ENCODE results near the gene RIPOR3. TPM values are rescaled to one million over a fixed set of nuclear protein-coding genes. Genes with fewer than 3 reads are reported as not detected.

RIPOR3 gene
- total and polyA plus RNA-seq, 9 of the 15 experiments (the other 6 are each of a cell fraction or from before 2014, with no cell fraction given), result 3.3 to 62.7 (median 21.4) TPM

DNA sequence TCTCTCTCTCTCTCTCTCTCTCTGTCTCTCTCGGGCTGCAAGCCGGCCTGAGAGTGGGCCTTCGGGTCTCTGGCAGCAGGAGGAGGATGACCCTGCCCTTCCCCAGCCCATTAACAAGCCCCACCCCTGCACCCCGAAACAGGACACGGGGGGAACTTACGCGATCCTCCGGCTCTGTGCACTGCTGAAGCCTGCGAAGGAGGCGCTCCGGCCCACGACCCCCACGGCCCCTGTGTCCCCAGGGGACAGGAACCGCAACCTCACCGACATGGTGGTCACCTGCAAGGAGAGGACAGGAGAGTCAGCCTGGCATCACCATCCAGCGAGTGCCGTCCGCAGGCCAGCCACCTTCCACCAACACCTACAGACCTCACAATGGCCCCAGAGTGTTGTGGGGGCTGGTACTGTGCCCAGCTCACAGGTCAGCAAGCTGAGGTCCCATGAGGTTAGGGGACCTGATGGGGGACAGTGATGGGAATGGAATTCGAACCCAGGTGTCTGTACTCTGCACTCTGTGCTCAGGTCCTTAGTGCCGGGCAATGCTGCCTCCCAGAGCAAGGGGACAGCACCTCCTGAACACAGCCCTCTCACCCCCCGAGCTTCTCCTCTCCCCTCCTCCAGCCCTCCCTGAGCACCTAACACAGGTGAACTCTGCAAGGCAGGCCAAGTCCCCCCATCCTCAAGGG lies 60.6 kb downstream of the RIPOR3 start:
- Histone ChIP-seq H3K9ac (ENCODE audit: insufficient read depth in 1 of 2, low read depth in 2 of 2, low read length in 2 of 2) (peak overlapping the region in 1 of 2 experiments; percentile 46; a peak in 2 of 4 replicates), H3K27me3 (ENCODE audit: control insufficient read depth in 2 of 2, insufficient read depth in 2 of 2, low read length in 2 of 2) (no peaks in the 10 kb centered on the region), H3K9me3 (replicated peaks; ENCODE audit: control insufficient read depth, insufficient read depth, low read depth, low read length) (no peaks in the 10 kb centered on the region), H3K4me1 (replicated peaks in 1 of 2; ENCODE audit: control insufficient read depth in 2 of 2, insufficient read depth in 2 of 2, low read length in 2 of 2) (peaks cover 0 to 35% of the 10 kb centered on the region in 2 experiments; a peak in 3 of 5 replicates), H3K4me2 (ENCODE audit: insufficient read depth, low read length) (no peak overlapping the region), H3K4me3 (no peak overlapping the region), H3K9me1 (ENCODE audit: control insufficient read depth, insufficient read depth, low read length) (no peaks in the 10 kb centered on the region), H3K27ac (ENCODE audit: extremely low read depth, low read depth, low read length) (no peak overlapping the region), H3K36me3 (ENCODE audit: control insufficient read depth, insufficient read depth, low read length) (peaks cover 40% of the 10 kb centered on the region; the same call in 1 of the 3 replicates), H3K79me2 (ENCODE audit: control insufficient read depth, insufficient read depth, low read length) (peaks cover 40% of the 10 kb centered on the region), H4K20me1 (replicated peaks; ENCODE audit: control insufficient read depth, insufficient read depth, low read length) (peaks cover 25% of the 10 kb centered on the region; the same call in 1 of the 2 replicates), H2AFZ (ENCODE audit: low read depth, low read length) (no peak overlapping the region)
- ATAC-seq (no peak), DNase-seq (ENCODE audit: extremely low read depth in 1 of 4, low spot score in 3 of 4) (no peak), FAIRE-seq (no peak)
- intact Hi-C loops (cut with micrococcal nuclease) (no loop called here), in situ Hi-C loops (cut with MboI) (no loop called here)
- ChIA-PET CTCF (ENCODE audit: low intra/inter-chr PET ratio) (no interaction called here), POLR2A (no interaction called here)
- no TSS peak for BruUV-seq (replicated peaks)
- WGBS (ENCODE audit: insufficient coverage, low coverage, missing lambda C conversion rate), result 93% methylated on average over 7 of the region's 21 CpGs
- TF ChIP-seq FIP1L1 (IDR thresholded peaks at IDR 0.05; ENCODE audit: low read depth, low read length, poor library complexity, severe bottlenecking) (no peak), POLR2G (IDR thresholded peaks at IDR 0.05; ENCODE audit: low read depth, low read length) (peak; percentile 42; the same call in 1 of the 2 replicates)

GRCh38 chr20:50629670-50630045 lies 61.7 kb downstream of the RIPOR3 start:
- peaks cover 17% of the 10 kb centered on the region; the same call in 1 of the 2 replicates for H4K20me1 ChIP-seq (replicated peaks; ENCODE audit: control insufficient read depth, insufficient read depth, low read length)
- H3K27me3 ChIP-seq (ENCODE audit: control insufficient read depth in 2 of 2, insufficient read depth in 2 of 2, low read length in 2 of 2), result no peaks in the 10 kb centered on the region
- FAIRE-seq (no peak), DNase-seq (ENCODE audit: extremely low read depth in 1 of 4, low spot score in 3 of 4) (no peak), ATAC-seq (no peak)
- intact Hi-C loops (cut with micrococcal nuclease) (loop anchor here (5.0 kb wide), 1 partner anchor 158 kb away; no protein-coding TSS in a partner anchor), in situ Hi-C loops (cut with MboI) (no loop called here)
- POLR2A ChIA-PET, result no interaction called here
- no peak overlapping the region for H3K4me2 ChIP-seq (ENCODE audit: insufficient read depth, low read length)
- peaks cover 37% of the 10 kb centered on the region for H3K79me2 ChIP-seq (ENCODE audit: control insufficient read depth, insufficient read depth, low read length)
- no peaks in the 10 kb centered on the region for H3K9me1 ChIP-seq (ENCODE audit: control insufficient read depth, insufficient read depth, low read length)
- peaks cover 49% of the 10 kb centered on the region; the same call in 2 of the 3 replicates for H3K36me3 ChIP-seq (ENCODE audit: control insufficient read depth, insufficient read depth, low read length)
- H3K4me3 ChIP-seq, result no peak overlapping the region
- peak overlapping the region in 1 of 2 experiments; percentile 42; a peak in 1 of 4 replicates for H3K9ac ChIP-seq (ENCODE audit: insufficient read depth in 1 of 2, low read depth in 2 of 2, low read length in 2 of 2)
- H3K27ac ChIP-seq (ENCODE audit: extremely low read depth, low read depth, low read length), result no peak overlapping the region
- no peaks in the 10 kb centered on the region for H3K9me3 ChIP-seq (replicated peaks; ENCODE audit: control insufficient read depth, insufficient read depth, low read depth, low read length)
- CTCF ChIA-PET (ENCODE audit: low intra/inter-chr PET ratio), result interaction anchor here (0.7 kb wide), 1 partner anchor 162 kb away, joined by 4 read pairs; no protein-coding TSS in a partner anchor
- no TSS peak for BruUV-seq (replicated peaks)
- H3K4me1 ChIP-seq (replicated peaks in 1 of 2; ENCODE audit: control insufficient read depth in 2 of 2, insufficient read depth in 2 of 2, low read length in 2 of 2), result peaks cover 0 to 28% of the 10 kb centered on the region in 2 experiments; a peak in 3 of 5 replicates
- H2AFZ ChIP-seq (ENCODE audit: low read depth, low read length), result no peak overlapping the region
- WGBS (ENCODE audit: insufficient coverage, low coverage, missing lambda C conversion rate), result 93% methylated on average over 6 of the region's 7 CpGs
- peak; percentile 50 to 79 for TF ChIP-seq KDM1A (IDR thresholded peaks at IDR 0.05)
- peak; percentile 84 for TF ChIP-seq ZFP36 (IDR thresholded peaks at IDR 0.05; ENCODE audit: low read depth, low read length, partially characterized antibody)
- peak; percentile 80 for TF ChIP-seq RBM25 (IDR thresholded peaks at IDR 0.05; ENCODE audit: low read depth, low read length, severe bottlenecking)
- 0 out of 2 replicates have a peak, but pooled peaks have one; percentile 52 for TF ChIP-seq PTBP1 (IDR thresholded peaks at IDR 0.05; ENCODE audit: low read depth, low read length)
- peak; percentile 92 for TF ChIP-seq BCOR (IDR thresholded peaks at IDR 0.05)
- TF ChIP-seq, protein P1, sequence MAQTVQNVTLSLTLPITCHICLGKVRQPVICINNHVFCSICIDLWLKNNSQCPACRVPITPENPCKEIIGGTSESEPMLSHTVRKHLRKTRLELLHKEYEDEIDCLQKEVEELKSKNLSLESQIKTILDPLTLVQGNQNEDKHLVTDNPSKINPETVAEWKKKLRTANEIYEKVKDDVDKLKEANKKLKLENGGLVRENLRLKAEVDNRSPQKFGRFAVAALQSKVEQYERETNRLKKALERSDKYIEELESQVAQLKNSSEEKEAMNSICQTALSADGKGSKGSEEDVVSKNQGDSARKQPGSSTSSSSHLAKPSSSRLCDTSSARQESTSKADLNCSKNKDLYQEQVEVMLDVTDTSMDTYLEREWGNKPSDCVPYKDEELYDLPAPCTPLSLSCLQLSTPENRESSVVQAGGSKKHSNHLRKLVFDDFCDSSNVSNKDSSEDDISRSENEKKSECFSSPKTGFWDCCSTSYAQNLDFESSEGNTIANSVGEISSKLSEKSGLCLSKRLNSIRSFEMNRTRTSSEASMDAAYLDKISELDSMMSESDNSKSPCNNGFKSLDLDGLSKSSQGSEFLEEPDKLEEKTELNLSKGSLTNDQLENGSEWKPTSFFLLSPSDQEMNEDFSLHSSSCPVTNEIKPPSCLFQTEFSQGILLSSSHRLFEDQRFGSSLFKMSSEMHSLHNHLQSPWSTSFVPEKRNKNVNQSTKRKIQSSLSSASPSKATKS (CRISPR knock-in tag; IDR thresholded peaks at IDR 0.05), result no peak
- no peak for TF ChIP-seq CHD2 (IDR thresholded peaks at IDR 0.05; ENCODE audit: low read depth, low read length)
- peak; percentile 69 for TF ChIP-seq SMARCA5 (IDR thresholded peaks at IDR 0.05)
- no peak for TF ChIP-seq ZC3H8 (IDR thresholded peaks at IDR 0.05)
- TF ChIP-seq, protein P2, sequence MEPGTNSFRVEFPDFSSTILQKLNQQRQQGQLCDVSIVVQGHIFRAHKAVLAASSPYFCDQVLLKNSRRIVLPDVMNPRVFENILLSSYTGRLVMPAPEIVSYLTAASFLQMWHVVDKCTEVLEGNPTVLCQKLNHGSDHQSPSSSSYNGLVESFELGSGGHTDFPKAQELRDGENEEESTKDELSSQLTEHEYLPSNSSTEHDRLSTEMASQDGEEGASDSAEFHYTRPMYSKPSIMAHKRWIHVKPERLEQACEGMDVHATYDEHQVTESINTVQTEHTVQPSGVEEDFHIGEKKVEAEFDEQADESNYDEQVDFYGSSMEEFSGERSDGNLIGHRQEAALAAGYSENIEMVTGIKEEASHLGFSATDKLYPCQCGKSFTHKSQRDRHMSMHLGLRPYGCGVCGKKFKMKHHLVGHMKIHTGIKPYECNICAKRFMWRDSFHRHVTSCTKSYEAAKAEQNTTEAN (CRISPR knock-in tag; IDR thresholded peaks at IDR 0.05), result no peak
- no peak for TF ChIP-seq ZC3H11A (IDR thresholded peaks at IDR 0.05; ENCODE audit: low read depth, low read length)

Data from K562 (cell line).